H1 (cell line): ENCODE measurements around the gene RPL38. TPM values are rescaled to one million over a fixed set of nuclear protein-coding genes. Genes with fewer than 3 reads are reported as not detected.

Source experiments
- CTCF ChIA-PET: fragments of 300-600 bp; sonication (Branson Sonifier 250); formaldehyde crosslinking; loops from one replicate; lab custom pipeline; 2021; ENCODE audit not compliant: partially characterized antibody; lab: Charles Lee
- POLR2A ChIA-PET: fragments of 300-600 bp; sonication (Branson Sonifier 250); formaldehyde crosslinking; loops from one replicate; lab custom pipeline; 2021; ENCODE audit warnings: inconsistent platforms; ENCODE audit not compliant: partially characterized antibody; lab: Charles Lee
- DNase-seq, 2 experiments: peaks; one replicate each; pipeline versions ENCODE4 v3.0.0 to v3.0.0-alpha.2; 2010 to 2022; ENCODE audit warnings: low spot score in 2 of 2, low read depth in 1 of 2, mixed read lengths in 1 of 2
- FAIRE-seq: peaks from 2 replicates; lab custom pipeline; 2011; peaks lifted over from hg19 to GRCh38; lab: Jason Lieb, UNC
- H2AFZ ChIP-seq: 2 replicates; pipeline ENCODE4 v1.8.1; 2012; ENCODE audit warnings: low read length, inconsistent platforms
- H2AK5ac ChIP-seq: 2 replicates; pipeline ENCODE4 v1.6.1; 2013; ENCODE audit warnings: low read depth, low read length
- H2BK120ac ChIP-seq: replicated peaks from 2 replicates; pipeline ENCODE3; 2013; ENCODE audit warnings: low read depth, low read length, inconsistent platforms
- H2BK12ac ChIP-seq: 2 replicates; pipeline ENCODE4 v1.6.1; 2013; ENCODE audit warnings: low read depth, low read length
- H2BK15ac ChIP-seq: 2 replicates; pipeline ENCODE4 v1.6.1; 2013; ENCODE audit warnings: low read length
- H2BK20ac ChIP-seq: 2 replicates; pipeline ENCODE4 v1.6.1; 2013; ENCODE audit warnings: low read length
- H2BK5ac ChIP-seq: 2 replicates; pipeline ENCODE4 v1.6.1; 2013; ENCODE audit warnings: low read depth, low read length
- H3K14ac ChIP-seq: 2 replicates; pipeline ENCODE4 v1.6.1; 2013; ENCODE audit warnings: inconsistent platforms; ENCODE audit not compliant: insufficient read length
- H3K18ac ChIP-seq: 2 replicates; pipeline ENCODE4 v1.6.1; 2013; ENCODE audit warnings: low read length; ENCODE audit errors: extremely low read depth
- H3K23ac ChIP-seq: 2 replicates; pipeline ENCODE4 v1.6.1; 2013; ENCODE audit warnings: inconsistent platforms; ENCODE audit not compliant: insufficient read length
- H3K23me2 ChIP-seq: 2 replicates; pipeline ENCODE4 v1.6.1; 2013; ENCODE audit warnings: low read depth, low read length
- H3K27ac ChIP-seq: 2 replicates; pipeline ENCODE4 v1.6.1; 2011; ENCODE audit warnings: low read depth, low read length, inconsistent platforms
- H3K27me3 ChIP-seq, 4 experiments: replicated peaks in 1 of 4; 1 replicate in 1 of 4; 2 replicates in 3 of 4; pipeline versions ENCODE4 v1.6.1 to v1.8.1; 2011 to 2013; ENCODE audit warnings: low read length in 3 of 4, mild to moderate bottlenecking in 3 of 4, inconsistent platforms in 2 of 4, mixed read lengths in 2 of 4, moderate library complexity in 1 of 4; ENCODE audit not compliant: control insufficient read depth in 3 of 4, insufficient read depth in 3 of 4; ENCODE audit errors: extremely low read depth in 1 of 4
- H3K36me3 ChIP-seq, 4 experiments: 2 replicates each; pipeline versions ENCODE4 v1.6.1 to v1.8.1; 2011 to 2013; ENCODE audit warnings: mild to moderate bottlenecking in 4 of 4, low read length in 3 of 4, moderate library complexity in 2 of 4, control low read depth in 1 of 4, inconsistent platforms in 1 of 4; ENCODE audit not compliant: insufficient read depth in 4 of 4, control insufficient read depth in 2 of 4
- H3K4ac ChIP-seq: replicated peaks from 2 replicates; pipeline ENCODE3; 2013; ENCODE audit warnings: low read length, low read depth, mixed read lengths, inconsistent platforms; ENCODE audit not compliant: insufficient read length
- H3K4me1 ChIP-seq, 4 experiments: replicated peaks in 1 of 4; 1 replicate in 1 of 4; 2 replicates in 3 of 4; pipeline versions ENCODE4 v1.6.1 to v1.8.1; 2011 to 2013; ENCODE audit warnings: low read length in 3 of 4, inconsistent platforms in 2 of 4, mixed read lengths in 1 of 4; ENCODE audit not compliant: insufficient read depth in 4 of 4, control insufficient read depth in 3 of 4
- H3K4me2 ChIP-seq, 2 experiments: 2 replicates each; pipeline versions ENCODE4 v1.6.1 to v1.8.1; 2011 to 2013; ENCODE audit warnings: low read depth in 2 of 2, low read length in 2 of 2, control low read depth in 1 of 2, inconsistent platforms in 1 of 2, mild to moderate bottlenecking in 1 of 2; ENCODE audit not compliant: insufficient read depth in 1 of 2
- H3K4me3 ChIP-seq, 4 experiments: fragments of 200-600, 300-600 bp in 1 of 4; sonication (generic), shearing (Covaris generic), sonication (Bioruptor Twin) in 1 of 4; 2 replicates each; pipeline versions ENCODE4 v1.5.1 to v1.8.1; 2011 to 2016; ENCODE audit warnings: low read length in 4 of 4, low read depth in 3 of 4, control low read depth in 2 of 4, inconsistent platforms in 2 of 4, mild to moderate bottlenecking in 2 of 4, mixed read lengths in 1 of 4, moderate library complexity in 1 of 4; ENCODE audit not compliant: insufficient read depth in 2 of 4; ENCODE audit errors: extremely low read depth in 1 of 4
- H3K56ac ChIP-seq: replicated peaks from 2 replicates; pipeline ENCODE3; 2013; ENCODE audit warnings: low read depth, mild to moderate bottlenecking, mixed read lengths, low read length, inconsistent platforms; ENCODE audit not compliant: insufficient read length
- H3K79me1 ChIP-seq: 2 replicates; pipeline ENCODE4 v1.6.1; 2013; ENCODE audit warnings: low read depth, low read length, control low read depth
- H3K79me2 ChIP-seq, 2 experiments: 2 replicates each; pipeline versions ENCODE4 v1.6.1 to v1.8.1; 2012 to 2013; ENCODE audit warnings: low read length in 2 of 2, mild to moderate bottlenecking in 2 of 2, inconsistent platforms in 1 of 2; ENCODE audit not compliant: insufficient read depth in 2 of 2, control insufficient read depth in 1 of 2
- H3K9ac ChIP-seq, 4 experiments: replicated peaks in 1 of 4; 1 replicate in 1 of 4; 2 replicates in 3 of 4; pipeline versions ENCODE4 v1.6.1 to v1.8.1; 2011 to 2013; ENCODE audit warnings: low read depth in 3 of 4, low read length in 3 of 4, control low read depth in 2 of 4, mild to moderate bottlenecking in 2 of 4, moderate library complexity in 2 of 4, inconsistent platforms in 1 of 4; ENCODE audit errors: extremely low read depth in 1 of 4
- H3K9me3 ChIP-seq, 2 experiments: 2 replicates each; pipeline versions ENCODE4 v1.6.1 to v1.8.1; 2012 to 2013; ENCODE audit warnings: mild to moderate bottlenecking in 2 of 2, moderate library complexity in 2 of 2, control low read depth in 1 of 2, inconsistent platforms in 1 of 2, low read depth in 1 of 2, low read length in 1 of 2, mixed read lengths in 1 of 2; ENCODE audit not compliant: insufficient read depth in 2 of 2
- H4K20me1 ChIP-seq, 2 experiments: replicated peaks in 1 of 2; 2 replicates each; pipeline versions ENCODE3 to v1.8.1; 2011 to 2013; ENCODE audit warnings: inconsistent platforms in 2 of 2, low read length in 2 of 2, mild to moderate bottlenecking in 1 of 2; ENCODE audit not compliant: insufficient read depth in 2 of 2, control insufficient read depth in 1 of 2
- H4K5ac ChIP-seq: 2 replicates; pipeline ENCODE4 v1.6.1; 2013; ENCODE audit warnings: low read length, low read depth, mixed read lengths, inconsistent platforms; ENCODE audit not compliant: insufficient read length
- H4K8ac ChIP-seq: 2 replicates; pipeline ENCODE4 v1.8.0; 2013; ENCODE audit warnings: mild to moderate bottlenecking, moderate library complexity, low read length, inconsistent platforms; ENCODE audit not compliant: insufficient read depth; ENCODE audit errors: extremely low read depth
- H4K91ac ChIP-seq: replicated peaks from 2 replicates; pipeline ENCODE3; 2013; ENCODE audit warnings: low read length, mixed read lengths, inconsistent platforms; ENCODE audit not compliant: insufficient read length
- CBX8 ChIP-seq: fragments of 300-800, 300-1000 bp; sonication (generic); IDR thresholded peaks from 2 replicates; pipeline ENCODE4 v1.7.1; 2016; ENCODE audit warnings: low read depth, low read length, borderline replicate concordance
- JUN ChIP-seq: IDR thresholded peaks from 2 replicates; pipeline ENCODE4 v1.6.1; 2011; ENCODE audit warnings: low read depth, mild to moderate bottlenecking, improper control_type of control experiment, low read length
- POLR2A ChIP-seq, 2 experiments: IDR thresholded peaks; 1 replicate in 1 of 2; 2 replicates in 1 of 2; pipeline ENCODE4 v1.6.1; 2011; ENCODE audit warnings: low read depth in 2 of 2, low read length in 2 of 2, mild to moderate bottlenecking in 2 of 2; ENCODE audit errors: control extremely low read depth in 1 of 2
- POU5F1 ChIP-seq: IDR thresholded peaks from 2 replicates; pipeline ENCODE4 v1.6.1; 2011; ENCODE audit warnings: low read depth, mild to moderate bottlenecking, low read length, moderate library complexity
- RBBP5 ChIP-seq: IDR thresholded peaks from 2 replicates; pipeline ENCODE4 v1.7.1; 2012; ENCODE audit warnings: low read depth, mild to moderate bottlenecking, inconsistent platforms, low read length, moderate library complexity, borderline replicate concordance
- SUZ12 ChIP-seq: fragments of 200-600 bp; sonication (generic); IDR thresholded peaks from 2 replicates; pipeline ENCODE4 v1.6.1; 2012; ENCODE audit warnings: mild to moderate bottlenecking, inconsistent platforms, low read length, moderate library complexity, mixed read lengths
- TEAD4 ChIP-seq: IDR thresholded peaks from 2 replicates; pipeline ENCODE4 v1.6.1; 2012; ENCODE audit warnings: low read depth, low read length, inconsistent platforms, mixed read lengths
- WGBS, 2 experiments: shearing (Covaris generic) in 1 of 2; methylation state at CpG; one replicate each; pipeline versions ENCODE4 v1.1.6 to v1.1.7; 2013 to 2015; ENCODE audit warnings: low lambda C conversion rate in 2 of 2, mixed read lengths in 2 of 2, inconsistent platforms in 1 of 2, low coverage in 1 of 2, missing lambda C conversion rate in 1 of 2; ENCODE audit not compliant: insufficient replicate concordance in 2 of 2, insufficient coverage in 1 of 2, insufficient read length in 1 of 2; ENCODE audit errors: extremely low coverage in 1 of 2, missing lambda C conversion rate in 1 of 2; 5-methylcytosine and 5-hydroxymethylcytosine counted together
- polyA plus RNA-seq, 7 experiments: library from polyadenylated mRNA; depleted of rRNA in 3 of 7; stranded (reverse) in 5 of 7; unstranded in 2 of 7; fragments of >200 nt in 5 of 7; fragments of 200-250 nt in 2 of 7; gene quantifications; 1 replicate in 5 of 7; 2 replicates in 1 of 7; 4 replicates in 1 of 7; pipeline versions ENCODE4 v1.2.1 to v1.2.3, GENCODE V29; 2011 to 2013; ENCODE audit warnings: missing spikeins in 2 of 7, mixed read lengths in 2 of 7
- total RNA-seq: library from RNA; stranded (reverse); fragmentation: NEBNext Ultra II Directional; extraction: Animal tissue kit (Norgen Biotek cat#: 25700); gene quantifications from 2 replicates; pipeline ENCODE4 v1.2.1, GENCODE V29; 2021

Gene RPL38
- total and polyA plus RNA-seq, 2 of the 8 experiments (the other 6 are each of a cell fraction or from before 2014, with no cell fraction given), result 412 to 1,195 TPM

- no peak overlapping the region for H4K5ac ChIP-seq
- H4K8ac ChIP-seq, result no peak overlapping the region
- H3K4me1 ChIP-seq, result peaks cover 0 to 7% (median 4%) of the 10 kb centered on the region in 4 experiments; a peak in 6 of 7 replicates
- no peak overlapping the region for H2BK12ac ChIP-seq
- no peaks in the 10 kb centered on the region; the same call in 1 of the 2 replicates for H3K79me1 ChIP-seq
- no peak for FAIRE-seq
- H3K23me2 ChIP-seq, result peaks cover 16% of the 10 kb centered on the region
- H3K4me3 ChIP-seq, result no peak overlapping the region
- no peak overlapping the region for H3K9ac ChIP-seq
- H3K56ac ChIP-seq, result no peak overlapping the region
- peaks cover 2 to 17% (median 9%) of the 10 kb centered on the region in 4 experiments; a peak in 6 of 7 replicates for H3K27me3 ChIP-seq
- H3K4ac ChIP-seq, result no peak overlapping the region
- H3K23ac ChIP-seq, result no peak overlapping the region
- H3K27ac ChIP-seq, result no peak overlapping the region
- no peaks in the 10 kb centered on the region for H3K36me3 ChIP-seq
- TF ChIP-seq POU5F1 (no peak), TEAD4 (no peak), JUN (no peak), POLR2A (IDR thresholded peaks at IDR 0.05; ENCODE audit: control extremely low read depth in 1 of 2, low read depth in 2 of 2, low read length in 2 of 2) (no peak), RBBP5 (no peak), CBX8 (no peak), SUZ12 (no peak)
- TF ChIP-seq, all 59 proteins: peak for 0
- ChIA-PET POLR2A (interaction anchor here (0.7 to 2.1 kb wide), 5 partner anchors 9 to 29 kb away, joined by 3 to 10 read pairs (median 7); no protein-coding TSS in a partner anchor), CTCF (interaction anchor here (0.6 to 1.7 kb wide), 6 partner anchors 9 to 68 kb away, joined by 3 to 7 read pairs (median 3); partner anchors contain the start of gene RPL38)
- H2AFZ ChIP-seq, result no peak overlapping the region
- no peak overlapping the region for H2BK120ac ChIP-seq
- no peak overlapping the region for H2AK5ac ChIP-seq
- H3K79me2 ChIP-seq, result no peaks in the 10 kb centered on the region
- no peak overlapping the region for H3K18ac ChIP-seq
- DNase-seq, result no peak
- no peaks in the 10 kb centered on the region for H3K9me3 ChIP-seq
- H3K4me2 ChIP-seq, result no peak overlapping the region
- 91% methylated on average over 13 of the region's 13 CpGs; no CpG with 5 or more reads in 1 of the 2 experiments for WGBS, 2 experiments
- H2BK20ac ChIP-seq, result no peak overlapping the region
- H4K20me1 ChIP-seq, result no peaks in the 10 kb centered on the region
- H4K91ac ChIP-seq, result no peak overlapping the region
- H3K14ac ChIP-seq, result no peak overlapping the region
- H2BK15ac ChIP-seq, result no peak overlapping the region
- no peak overlapping the region for H2BK5ac ChIP-seq
Observed at GRCh38 chr17:74217037-74217730, 13.7 kb downstream of the RPL38 start.
